Measurements from ENCODE around the gene WDR11.
"Not testable (repeated sequence)": the region's sequence is repeated elsewhere in the genome, so short reads cannot be mapped to it uniquely, and the experiment has no call there.

The WDR11 gene

GRCh38 chr10:120861178-120861855 lies 10.2 kb downstream of the WDR11 start:
- no peak for DNase-seq

- DNase-seq, result no peak
These were observed 22.6 kb downstream of the WDR11 start for GRCh38 chr10:120873741-120874140.

GRCh38 chr10:120883071-120883470 lies 31.9 kb downstream of the WDR11 start:
- DNase-seq, result peak; percentile 63 to 81

GRCh38 chr10:120887482-120887881 lies 36.3 kb downstream of the WDR11 start:
- no peak for DNase-seq

DNA sequence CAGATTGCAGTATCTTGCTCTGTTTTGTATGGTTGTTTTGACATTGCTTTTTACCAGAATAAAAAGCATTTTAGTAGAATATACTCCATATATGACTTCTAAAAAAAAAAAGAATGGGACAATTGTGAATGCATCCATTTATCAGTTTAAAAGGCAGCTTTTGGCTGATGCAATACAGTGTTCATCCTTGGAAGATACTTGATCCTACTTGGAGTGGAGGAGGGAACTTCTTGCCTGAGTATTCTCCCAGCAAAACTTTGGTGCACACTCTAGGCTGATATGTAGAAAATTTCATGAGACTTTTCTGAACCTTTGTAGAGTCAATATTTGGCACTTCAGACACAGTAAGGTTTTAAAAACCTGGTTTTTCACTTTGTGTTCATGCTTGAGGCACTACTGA lies 40.2 kb downstream of the WDR11 start:
- no peak for DNase-seq

- no peak for DNase-seq
These were observed 43.4 kb downstream of the WDR11 start for GRCh38 chr10:120894556-120894955.

DNA sequence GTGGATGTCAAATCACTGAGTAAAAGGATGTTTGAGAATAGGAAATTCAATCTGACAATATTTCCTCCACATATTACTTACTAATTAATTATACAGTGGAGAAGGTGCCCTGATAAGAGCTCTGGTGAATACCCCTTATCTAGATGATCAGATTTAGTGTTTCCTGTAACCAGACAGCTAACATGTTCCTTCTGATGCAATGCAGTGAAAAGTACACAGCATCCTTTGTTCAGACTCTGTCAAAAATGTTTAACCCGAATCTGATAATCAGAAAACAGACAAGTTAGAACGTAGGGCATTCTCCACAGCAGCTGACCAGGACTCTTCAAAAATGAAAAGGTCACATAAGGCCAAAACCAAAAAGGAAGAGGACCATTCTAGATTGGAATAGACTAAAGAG lies 46.2 kb downstream of the WDR11 start:
- no peak for DNase-seq

DNA sequence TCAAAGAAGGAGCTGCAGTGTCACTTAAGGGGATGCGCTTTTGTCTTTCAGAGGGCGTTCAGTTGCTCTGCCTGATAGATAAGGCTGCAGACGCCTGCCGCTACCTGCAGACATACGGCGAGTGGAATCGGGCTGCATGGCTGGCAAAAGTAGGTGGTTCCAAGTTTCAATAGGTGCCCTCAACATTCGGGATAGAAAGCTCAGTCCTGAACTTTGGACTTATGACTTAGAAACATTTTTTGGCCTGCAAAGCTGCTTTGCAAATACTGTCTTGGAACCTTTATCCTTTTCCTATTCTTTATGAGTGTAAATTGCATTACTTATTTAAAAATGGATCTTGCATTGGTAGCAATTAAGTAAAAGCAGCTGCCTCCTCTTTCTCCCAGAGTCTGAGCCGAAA lies 54.1 kb downstream of the WDR11 start:
- no peak for DNase-seq

DNA sequence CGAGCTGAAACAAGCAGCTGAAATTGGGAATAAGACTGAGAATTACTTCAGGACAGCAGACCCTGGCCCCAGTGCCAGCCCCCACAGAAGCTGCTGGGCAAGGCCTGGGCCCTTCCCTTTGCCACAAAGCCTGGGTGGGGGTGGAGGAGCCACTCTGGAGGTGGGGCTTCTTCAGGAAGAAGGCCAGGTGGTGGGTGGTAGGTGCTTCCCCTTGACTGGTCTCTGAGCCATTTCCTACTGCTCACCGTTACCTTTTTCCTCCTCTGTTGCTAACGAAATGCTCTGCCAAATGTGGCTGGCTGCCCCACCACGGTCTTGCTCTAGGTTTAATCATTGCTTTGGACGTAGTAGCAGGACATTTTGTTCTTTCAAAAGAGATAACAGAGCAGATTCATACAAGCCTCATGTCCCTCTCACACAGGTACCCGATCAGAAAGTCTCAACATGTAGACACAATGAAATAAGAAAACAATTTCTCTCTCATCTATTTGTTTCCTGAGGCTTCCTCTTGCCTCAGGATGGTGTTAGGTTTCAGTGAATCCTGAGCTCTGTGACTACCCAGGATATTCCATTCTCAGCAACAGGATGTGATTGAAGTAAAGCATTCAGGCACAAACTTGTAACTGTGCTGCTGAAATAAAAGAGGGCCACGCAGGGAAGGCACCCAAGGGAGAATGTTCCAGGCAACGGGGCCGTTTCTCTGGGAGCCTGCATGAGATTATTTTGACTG lies 66.5 kb downstream of the WDR11 start:
- DNase-seq, result no peak

DNA sequence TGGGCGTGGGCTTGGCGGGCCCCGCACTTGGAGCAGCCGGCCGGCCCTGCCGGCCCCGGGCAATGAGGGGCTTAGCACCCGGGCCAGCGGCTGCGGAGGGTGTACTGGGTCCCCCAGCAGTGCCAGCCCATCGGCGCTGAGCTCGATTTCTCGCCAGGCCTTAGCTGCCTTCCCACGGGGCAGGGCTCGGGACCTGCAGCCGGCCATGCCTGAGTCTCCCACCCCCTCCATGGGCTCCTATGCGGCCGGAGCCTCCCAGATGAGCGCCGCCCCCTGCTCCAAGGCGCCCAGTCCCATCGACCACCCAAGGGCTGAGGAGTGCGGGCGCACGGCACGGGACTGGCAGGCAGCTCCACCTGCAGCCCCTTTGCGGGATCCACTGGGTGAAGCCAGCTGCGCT lies 72.7 kb downstream of the WDR11 start:
- not testable (repeated sequence) for DNase-seq

DNA sequence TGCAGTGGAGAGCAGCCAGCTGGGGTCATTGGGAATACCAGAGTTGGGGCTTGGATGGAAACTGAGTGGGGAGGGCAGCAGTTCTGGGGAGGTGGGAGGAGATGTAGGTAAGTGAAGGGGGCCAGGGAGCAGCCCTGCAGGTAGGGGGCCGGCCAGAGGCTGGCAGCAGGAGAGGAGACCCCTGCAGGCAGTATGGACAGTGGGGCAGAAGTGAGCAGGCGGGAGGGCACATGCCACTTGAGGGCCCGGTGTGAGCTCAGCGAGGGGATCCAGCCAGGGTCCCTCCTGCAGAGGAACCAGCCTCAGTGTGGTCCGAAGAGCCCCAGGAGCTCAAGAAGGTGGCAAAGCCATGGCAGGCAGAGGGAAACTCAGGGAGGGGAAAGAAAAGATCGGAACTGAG lies 75.4 kb downstream of the WDR11 start:
- no peak for DNase-seq

GRCh38 chr10:120927352-120927751 lies 76.2 kb downstream of the WDR11 start:
- DNase-seq, result no peak

DNA sequence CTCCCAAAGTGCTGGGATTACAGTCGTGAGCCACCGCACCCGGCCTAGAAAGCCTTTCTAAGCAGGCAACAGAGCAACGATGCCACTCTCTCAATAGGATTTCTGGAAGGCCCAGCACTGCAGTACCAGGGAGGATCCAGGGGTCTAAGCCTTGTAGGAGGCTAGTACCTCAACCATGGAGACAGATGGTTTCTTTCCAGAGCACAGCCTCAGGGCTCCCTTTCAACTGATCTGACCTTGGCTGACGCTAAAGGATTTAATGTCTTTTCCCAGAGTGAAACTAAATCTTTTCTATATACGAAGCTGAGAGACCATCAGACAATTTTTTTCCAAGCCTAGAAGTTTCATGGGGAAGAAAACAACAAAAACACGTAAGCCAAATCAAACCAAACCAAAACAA lies 78.0 kb downstream of the WDR11 start:
- no peak for DNase-seq

DNA sequence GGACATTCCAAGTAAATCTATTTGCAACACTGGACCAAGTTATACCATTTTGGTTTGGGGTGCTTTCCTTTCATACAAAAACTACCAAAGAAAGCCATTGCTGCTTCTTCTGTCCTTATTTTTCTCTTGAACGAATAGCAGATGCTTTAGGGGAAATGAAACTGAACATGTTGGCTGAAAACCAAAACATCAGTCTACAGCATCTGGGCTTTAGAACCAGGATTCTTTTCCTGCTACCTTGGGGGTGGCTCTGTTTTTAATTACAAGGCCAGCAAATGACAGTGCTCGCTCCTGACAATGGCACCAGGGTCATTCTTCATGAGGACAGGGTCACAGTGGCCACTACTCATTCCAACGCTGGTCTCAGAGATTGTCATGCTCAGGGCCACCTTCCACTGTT lies 80.3 kb downstream of the WDR11 start:
- DNase-seq, result no peak

- DNase-seq, result no peak
These were observed 80.8 kb downstream of the WDR11 start for GRCh38 chr10:120931999-120932398.

DNA sequence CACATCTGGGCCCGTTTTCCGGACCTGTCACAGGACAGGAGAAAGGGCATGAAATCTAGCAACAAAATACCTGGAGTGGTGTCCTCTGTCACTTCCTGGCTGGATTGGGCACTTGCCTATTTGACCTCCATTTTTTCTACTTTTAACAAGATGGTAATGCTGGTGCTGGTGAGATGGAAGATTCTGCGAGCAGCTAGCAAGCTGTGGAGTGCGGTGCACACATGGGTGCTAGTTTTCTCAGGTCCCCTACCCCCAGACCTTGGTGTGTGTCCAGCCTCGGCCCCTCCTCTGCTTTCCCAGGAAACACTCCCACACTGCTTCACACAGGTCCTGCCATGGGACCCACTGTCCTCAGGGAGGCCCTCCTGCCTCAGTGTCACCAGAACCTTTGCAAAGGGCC lies 87.7 kb downstream of the WDR11 start:
- no peak for DNase-seq

GRCh38 chr10:120940299-120940900 lies 89.2 kb downstream of the WDR11 start:
- DNase-seq, result no peak

- DNase-seq, result no peak
These were observed 90.3 kb downstream of the WDR11 start for GRCh38 chr10:120941501-120941900.

DNA sequence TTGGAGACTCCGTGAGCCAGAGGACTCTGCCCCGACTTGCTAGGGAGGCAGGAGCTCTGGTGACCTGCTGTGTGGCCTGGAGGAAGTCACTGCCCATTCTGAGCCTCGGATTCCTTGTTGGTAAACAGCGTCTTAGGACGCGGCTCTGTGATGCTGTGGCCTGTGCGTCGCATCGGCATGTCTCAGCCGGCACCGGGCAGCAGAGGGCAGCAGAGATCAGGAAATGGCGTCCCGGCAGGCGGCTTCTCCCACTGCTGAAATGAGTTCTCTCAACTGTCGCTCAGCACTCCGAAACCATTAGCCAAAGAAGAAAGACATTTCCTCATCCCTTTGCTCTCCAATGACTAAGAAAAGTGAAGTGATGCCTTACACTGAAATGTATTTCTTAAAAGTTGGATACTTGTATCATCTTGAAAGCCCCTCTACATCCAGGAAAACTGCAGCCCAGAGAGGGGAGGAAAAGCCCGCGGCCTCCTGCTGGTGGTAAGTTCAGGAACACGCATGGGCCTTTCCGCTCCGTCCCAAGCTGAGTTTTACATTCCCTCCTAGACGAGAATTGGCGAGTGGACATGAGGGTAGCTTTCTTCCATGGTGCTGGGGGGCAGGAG lies 91.7 kb downstream of the WDR11 start:
- DNase-seq, result peak; percentile 44 to 85

DNA sequence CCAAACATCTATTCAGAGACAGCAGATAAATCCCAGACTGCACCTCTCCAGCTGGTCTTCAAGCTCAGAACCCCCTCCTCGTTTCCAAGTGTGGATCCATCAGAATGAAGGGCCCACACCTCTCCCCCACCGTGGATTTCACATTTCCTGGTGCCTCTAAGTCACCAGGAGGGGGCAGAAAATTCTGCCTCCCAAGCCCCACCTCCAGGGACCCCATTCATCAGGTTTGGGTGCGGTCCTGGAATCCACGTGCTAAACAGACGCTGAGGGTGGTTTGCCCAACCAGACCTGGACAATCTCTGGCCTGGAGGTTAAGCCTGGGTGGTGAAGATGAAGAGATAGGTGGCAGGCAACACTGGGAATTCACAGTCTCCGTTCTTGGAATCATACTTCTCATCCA lies 92.4 kb downstream of the WDR11 start:
- no peak for DNase-seq

DNA sequence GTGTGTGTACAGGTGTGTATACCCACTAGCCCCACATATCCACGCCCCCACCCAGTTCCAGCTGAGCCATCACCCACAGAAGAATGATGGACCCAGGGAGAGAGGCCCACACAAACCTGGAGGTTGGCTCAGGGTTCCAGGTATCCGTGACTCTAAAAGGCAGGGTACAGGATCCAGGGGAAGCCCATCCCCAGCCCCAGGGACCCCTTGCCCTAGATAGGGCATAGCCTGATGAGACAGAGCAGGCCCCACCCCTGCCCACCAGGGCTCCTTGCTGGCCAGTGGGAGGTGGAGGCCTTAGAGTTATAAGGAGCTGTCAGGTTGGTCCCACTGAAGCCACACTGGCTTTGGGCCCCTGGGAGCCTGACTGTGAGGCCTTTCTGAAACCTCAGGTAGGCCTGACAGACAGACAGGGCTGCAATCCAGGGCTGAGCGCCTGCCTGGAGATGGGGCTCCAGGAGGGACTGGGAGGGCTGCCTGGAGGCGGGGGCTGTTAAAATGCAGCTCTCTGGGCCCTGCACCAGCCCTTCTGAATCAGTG lies 93.5 kb downstream of the WDR11 start:
- no peak for DNase-seq

GRCh38 chr10:120945182-120945581 lies 94.0 kb downstream of the WDR11 start:
- no peak for DNase-seq

DNA sequence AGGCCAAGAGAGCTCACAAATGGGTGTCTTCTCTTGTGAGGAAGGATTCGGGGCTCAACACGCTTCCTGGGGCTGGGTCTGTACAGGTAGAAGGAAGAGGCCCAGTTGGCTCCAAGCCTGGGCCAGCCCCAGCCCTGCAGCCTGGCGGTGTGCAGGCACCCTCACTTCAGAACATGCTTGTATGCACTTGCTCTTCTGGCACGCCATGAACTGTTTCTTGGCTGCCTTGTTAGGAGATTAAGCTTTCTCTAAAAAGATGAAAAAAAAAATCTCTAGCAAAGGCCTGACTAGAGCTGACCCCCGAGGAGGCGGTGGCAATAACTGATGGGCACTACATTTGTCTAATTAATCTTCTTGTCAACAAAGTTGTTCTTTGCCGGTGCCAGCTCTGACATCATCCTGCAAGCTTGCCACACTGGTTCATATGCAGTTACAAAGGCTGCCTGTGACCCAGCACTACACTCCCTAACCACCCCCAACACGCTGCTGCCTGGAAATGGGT lies 94.7 kb downstream of the WDR11 start:
- no peak for DNase-seq

All from inflammatory macrophage treated with lipopolysaccharide for 1 hour (primary cell).